Activated CD8-positive, alpha-beta T cell treated with anti-CD3 and anti-CD28 coated beads, Interleukin-2, amount 10 ng/mL, durations not matched to agents 7 days and 5 days (primary cell): Measurements from ENCODE around the gene CPSF2. TPM values are rescaled to one million over a fixed set of nuclear protein-coding genes. Genes with fewer than 3 reads are reported as not detected.
"Not testable (repeated sequence)": the region's sequence is repeated elsewhere in the genome, so short reads cannot be mapped to it uniquely, and the experiment has no call there.

ENCODE experiments used
- ATAC-seq: fragments of 150-1000 bp; cut with Tn5 transposase; one replicate; pipeline ENCODE4 v1.10.0; 2021; ENCODE audit warnings: moderate library complexity
- CTCF ChIA-PET: fragments of 350-600 bp; sonication (Branson Sonifier 250); formaldehyde crosslinking; loops from one replicate; lab custom pipeline; 2021; ENCODE audit warnings: antibody characterized with exemption; lab: Charles Lee
- POLR2A ChIA-PET: fragments of 350-600 bp; sonication (Branson Sonifier 250); formaldehyde crosslinking; loops from one replicate; lab custom pipeline; 2021; ENCODE audit warnings: antibody characterized with exemption; lab: Charles Lee
- DNase-seq: peaks from one replicate; pipeline ENCODE4 v3.0.0-alpha.2; 2020
- H3K27ac Mint-ChIP-seq: one replicate; pipeline ENCODE4 v1.8.0; 2021; ENCODE audit warnings: mild to moderate bottlenecking, mixed read lengths
- H3K27me3 Mint-ChIP-seq: one replicate; pipeline ENCODE4 v1.8.0; 2021; ENCODE audit warnings: low read depth, mixed read lengths
- H3K36me3 Mint-ChIP-seq: one replicate; pipeline ENCODE4 v1.8.0; 2021; ENCODE audit warnings: low read depth, mixed read lengths
- H3K4me1 Mint-ChIP-seq: one replicate; pipeline ENCODE4 v1.8.0; 2021; ENCODE audit warnings: low read depth, mixed read lengths
- H3K4me3 Mint-ChIP-seq: one replicate; pipeline ENCODE4 v1.8.0; 2021; ENCODE audit warnings: mild to moderate bottlenecking, mixed read lengths
- H3K9me3 Mint-ChIP-seq: one replicate; pipeline ENCODE4 v1.8.0; 2022; ENCODE audit warnings: mixed read lengths; ENCODE audit not compliant: insufficient read depth
- total RNA-seq, 2 experiments: library from RNA; stranded (reverse); gene quantifications; one replicate each; pipeline ENCODE4 v1.2.3, GENCODE V29; 2021

CPSF2 gene
- total RNA-seq, 2 experiments from 2014 or later = 63.7 to 85.4 TPM

- no peaks in the 10 kb centered on the region for H3K4me1 Mint-ChIP-seq
- H3K9me3 Mint-ChIP-seq = no peaks in the 10 kb centered on the region
- CTCF ChIA-PET = no interaction called here
These were observed 81.3 kb downstream of the CPSF2 start for GRCh38 chr14:92203116-92203515.

GRCh38 chr14:92204792-92205191, 83.0 kb downstream of the CPSF2 start:
- DNase-seq (no peak), ATAC-seq (no peak)
- CTCF ChIA-PET = no interaction called here
- peaks cover 19% of the 10 kb centered on the region for H3K27me3 Mint-ChIP-seq
- no peak overlapping the region for H3K4me3 Mint-ChIP-seq
- no peaks in the 10 kb centered on the region for H3K4me1 Mint-ChIP-seq
- H3K27ac Mint-ChIP-seq = no peak overlapping the region
- no peaks in the 10 kb centered on the region for H3K36me3 Mint-ChIP-seq
- no peaks in the 10 kb centered on the region for H3K9me3 Mint-ChIP-seq
- POLR2A ChIA-PET = no interaction called here

More at GRCh38 chr14:92203116-92203515, 81.3 kb downstream of the CPSF2 start:
- no peak for DNase-seq
- H3K4me3 Mint-ChIP-seq = no peak overlapping the region
- peaks cover 23% of the 10 kb centered on the region for H3K27me3 Mint-ChIP-seq
- no peaks in the 10 kb centered on the region for H3K36me3 Mint-ChIP-seq
- no peak overlapping the region for H3K27ac Mint-ChIP-seq
- no peak for ATAC-seq
- POLR2A ChIA-PET = no interaction called here

GRCh38 chr14:92207012-92207927, 85.5 kb downstream of the CPSF2 start:
- H3K4me1 Mint-ChIP-seq = no peaks in the 10 kb centered on the region
- POLR2A ChIA-PET = no interaction called here
- DNase-seq (no peak), ATAC-seq (no peak)
- no peaks in the 10 kb centered on the region for H3K36me3 Mint-ChIP-seq
- CTCF ChIA-PET = no interaction called here
- no peak overlapping the region for H3K4me3 Mint-ChIP-seq
- no peak overlapping the region for H3K27ac Mint-ChIP-seq
- H3K9me3 Mint-ChIP-seq = no peaks in the 10 kb centered on the region
- H3K27me3 Mint-ChIP-seq = peaks cover 8% of the 10 kb centered on the region

- peaks cover 3% of the 10 kb centered on the region for H3K27me3 Mint-ChIP-seq
- H3K36me3 Mint-ChIP-seq = no peaks in the 10 kb centered on the region
- no peak overlapping the region for H3K4me3 Mint-ChIP-seq
- H3K27ac Mint-ChIP-seq = no peak overlapping the region
- H3K9me3 Mint-ChIP-seq = peaks cover 2% of the 10 kb centered on the region
- ChIA-PET CTCF (no interaction called here), POLR2A (no interaction called here)
- DNase-seq (no peak), ATAC-seq (no peak)
- H3K4me1 Mint-ChIP-seq = no peaks in the 10 kb centered on the region
These were observed 86.1 kb downstream of the CPSF2 start for GRCh38 chr14:92207928-92208265.

- ATAC-seq = no peak
- peaks cover 9% of the 10 kb centered on the region for H3K9me3 Mint-ChIP-seq
- H3K4me3 Mint-ChIP-seq = no peak overlapping the region
These were observed 87.4 kb downstream of the CPSF2 start for GRCh38 chr14:92209141-92209540.

GRCh38 chr14:92213125-92213524, 91.4 kb downstream of the CPSF2 start:
- H3K4me1 Mint-ChIP-seq, POLR2A ChIA-PET, H3K27me3 Mint-ChIP-seq, CTCF ChIA-PET, H3K27ac Mint-ChIP-seq, DNase-seq, ATAC-seq, H3K9me3 Mint-ChIP-seq, H3K36me3 Mint-ChIP-seq, H3K4me3 Mint-ChIP-seq: not testable (repeated sequence)

More at GRCh38 chr14:92209141-92209540, 87.4 kb downstream of the CPSF2 start:
- Mint-ChIP-seq H3K27ac (no peak overlapping the region), H3K4me1 (no peaks in the 10 kb centered on the region), H3K36me3 (no peaks in the 10 kb centered on the region), H3K27me3 (peaks cover 2% of the 10 kb centered on the region)
- ChIA-PET CTCF (interaction anchor here (1.0 kb wide), 1 partner anchor 98 kb away, joined by 3 read pairs; no protein-coding TSS in a partner anchor), POLR2A (no interaction called here)
- DNase-seq = no peak

- CTCF ChIA-PET = no interaction called here
- Mint-ChIP-seq H3K27ac (no peak overlapping the region), H3K4me1 (no peaks in the 10 kb centered on the region), H3K27me3 (peaks cover 4% of the 10 kb centered on the region), H3K4me3 (no peak overlapping the region), H3K36me3 (no peaks in the 10 kb centered on the region), H3K9me3 (peaks cover 9% of the 10 kb centered on the region)
- ATAC-seq (no peak), DNase-seq (no peak)
- POLR2A ChIA-PET = interaction anchor here (0.6 kb wide), 1 partner anchor 58 kb away, joined by 4 read pairs; no protein-coding TSS in a partner anchor
These were observed 93.8 kb downstream of the CPSF2 start for GRCh38 chr14:92215579-92215978.

- H3K27me3 Mint-ChIP-seq = peaks cover 6% of the 10 kb centered on the region
- ChIA-PET CTCF (interaction anchor here (0.6 kb wide), 1 partner anchor 77 kb away, joined by 3 read pairs; no protein-coding TSS in a partner anchor), POLR2A (interaction anchor here (0.8 kb wide), 1 partner anchor 134 kb away, joined by 3 read pairs; no protein-coding TSS in a partner anchor)
- DNase-seq = no peak
- H3K9me3 Mint-ChIP-seq = peaks cover 6% of the 10 kb centered on the region
- H3K4me1 Mint-ChIP-seq = no peaks in the 10 kb centered on the region
- no peak overlapping the region for H3K4me3 Mint-ChIP-seq
- no peak for ATAC-seq
- H3K36me3 Mint-ChIP-seq = no peaks in the 10 kb centered on the region
- H3K27ac Mint-ChIP-seq = no peak overlapping the region
These were observed 96.2 kb downstream of the CPSF2 start for GRCh38 chr14:92217936-92218335.

Other genes with a start within 250 kb of the CPSF2 start
- 1 to 10 TPM; 1.6 to 2.6 TPM for gene FBLN5, start 174.3 kb upstream of the CPSF2 start, total RNA-seq
- 10 to 100 TPM; 43.6 to 44.5 TPM for gene TRIP11, start 81.9 kb upstream of the CPSF2 start, total RNA-seq
- 10 to 100 TPM; 25.8 to 26.0 TPM for gene ATXN3, start 15.4 kb upstream of the CPSF2 start, total RNA-seq
- gene NDUFB1, start 263 bp upstream of the CPSF2 start, total RNA-seq = 100 to 1,000 TPM; 127 to 130 TPM
- under 1 TPM in 1 of 2 experiments, not detected in 1; 0.05 TPM for gene SLC24A4, start 201.2 kb downstream of the CPSF2 start, total RNA-seq